GM19328 (cell line): Measurements from ENCODE around the gene EID2B.

Experiments used
- ATAC-seq: cut with Tn5 transposase; IDR thresholded peaks from one replicate; pipeline ENCODE4 v1.9.1; 2021; ENCODE audit warnings: mild to moderate bottlenecking, moderate library complexity; ENCODE audit not compliant: unreplicated experiment

The EID2B gene, protein sequence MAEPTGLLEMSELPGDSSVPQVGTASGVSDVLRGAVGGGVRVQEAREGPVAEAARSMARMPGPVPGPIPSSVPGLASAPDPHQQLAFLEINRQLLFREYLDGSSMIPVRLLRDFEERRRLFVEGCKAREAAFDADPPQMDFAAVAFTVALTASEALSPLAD

DNA sequence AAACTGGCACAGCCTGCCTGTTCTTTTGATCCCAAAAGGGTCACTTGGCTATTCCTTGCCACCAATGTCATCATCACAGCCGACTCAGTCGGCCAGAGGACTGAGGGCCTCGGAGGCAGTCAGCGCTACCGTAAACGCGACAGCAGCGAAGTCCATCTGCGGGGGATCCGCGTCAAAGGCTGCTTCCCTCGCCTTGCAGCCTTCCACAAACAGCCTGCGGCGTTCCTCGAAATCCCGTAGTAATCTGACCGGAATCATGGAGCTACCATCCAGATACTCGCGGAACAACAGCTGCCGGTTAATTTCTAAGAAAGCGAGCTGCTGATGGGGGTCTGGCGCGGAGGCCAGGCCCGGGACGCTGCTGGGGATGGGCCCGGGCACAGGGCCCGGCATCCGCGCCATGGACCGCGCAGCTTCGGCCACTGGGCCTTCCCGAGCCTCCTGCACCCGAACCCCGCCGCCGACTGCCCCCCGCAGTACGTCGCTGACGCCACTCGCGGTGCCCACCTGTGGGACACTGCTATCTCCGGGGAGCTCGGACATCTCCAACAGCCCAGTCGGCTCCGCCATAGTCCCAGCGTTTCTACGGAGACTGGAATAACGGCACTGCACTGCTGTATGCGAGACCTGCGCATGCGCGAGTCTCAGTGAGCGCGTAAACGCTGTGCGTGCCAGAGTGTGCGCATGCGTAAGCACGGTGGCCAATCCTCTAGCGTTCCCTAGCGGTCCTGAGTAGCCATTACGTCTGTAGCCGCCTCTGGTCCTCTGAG, at the start of gene EID2B:
TSS of gene EID2B (minus strand) at position 620 of the 770 bp plus-strand sequence. CDS start at position 570, 50 bp downstream.
- peak; percentile 78 for ATAC-seq

DNA sequence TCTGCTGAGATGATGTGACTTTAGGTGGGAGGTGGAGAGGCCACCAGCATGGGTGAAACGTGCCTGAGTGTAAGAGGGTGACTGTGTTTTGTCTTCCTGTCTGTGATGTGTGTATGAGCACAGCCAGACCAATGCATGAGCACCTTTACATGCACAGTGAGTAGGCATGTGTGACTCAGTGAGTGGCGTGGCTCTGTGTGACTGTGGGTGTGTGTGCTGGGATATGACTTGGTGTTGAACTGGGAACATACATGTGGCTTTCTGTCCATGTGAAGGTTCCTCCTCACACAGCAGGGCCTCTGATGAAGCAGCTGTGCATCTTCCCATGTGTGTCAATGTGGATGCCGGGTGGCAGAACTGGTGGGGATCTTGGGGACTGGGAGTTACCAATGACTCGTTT, 49.8 kb upstream of the EID2B start:
- ATAC-seq = no peak

DNA sequence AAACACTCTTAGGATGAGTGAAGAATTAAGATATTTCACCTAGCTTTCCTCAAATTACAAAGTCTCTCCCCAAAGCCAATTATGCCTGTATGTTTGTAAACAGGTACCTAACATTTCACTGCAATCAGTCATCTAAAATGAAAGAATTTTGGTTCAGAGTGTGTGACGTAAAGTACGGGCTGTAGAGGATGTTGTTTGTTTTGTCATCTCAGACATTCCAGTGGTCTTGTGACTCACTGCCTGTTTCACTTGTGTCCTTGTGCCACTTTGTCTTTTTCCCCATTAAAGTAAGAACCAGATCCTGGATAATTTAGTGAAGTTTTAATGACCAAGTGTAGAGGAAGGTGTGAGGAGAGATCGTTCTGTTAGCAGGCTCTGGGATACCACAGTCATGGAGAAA, 36.0 kb upstream of the EID2B start:
- ATAC-seq = no peak

DNA sequence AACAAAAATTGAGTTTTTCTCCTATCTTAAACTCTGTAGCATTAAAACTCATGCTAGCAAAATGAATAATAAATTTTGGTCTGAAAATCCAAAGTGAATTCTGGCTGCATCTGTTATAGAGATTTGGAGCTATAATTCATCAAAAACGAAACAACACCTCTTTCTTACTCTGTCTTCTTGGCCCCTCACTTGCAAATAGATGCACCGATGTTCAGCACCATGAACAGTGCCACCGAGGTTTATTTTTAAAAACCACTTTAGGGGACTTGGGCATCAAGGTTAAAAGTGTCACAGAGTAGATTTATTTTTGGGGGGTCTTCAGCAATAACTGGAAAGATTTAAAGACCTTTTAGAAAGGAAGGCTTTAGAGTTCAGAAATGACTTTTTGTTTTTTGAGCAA, 33.4 kb upstream of the EID2B start:
- ATAC-seq = no peak

DNA sequence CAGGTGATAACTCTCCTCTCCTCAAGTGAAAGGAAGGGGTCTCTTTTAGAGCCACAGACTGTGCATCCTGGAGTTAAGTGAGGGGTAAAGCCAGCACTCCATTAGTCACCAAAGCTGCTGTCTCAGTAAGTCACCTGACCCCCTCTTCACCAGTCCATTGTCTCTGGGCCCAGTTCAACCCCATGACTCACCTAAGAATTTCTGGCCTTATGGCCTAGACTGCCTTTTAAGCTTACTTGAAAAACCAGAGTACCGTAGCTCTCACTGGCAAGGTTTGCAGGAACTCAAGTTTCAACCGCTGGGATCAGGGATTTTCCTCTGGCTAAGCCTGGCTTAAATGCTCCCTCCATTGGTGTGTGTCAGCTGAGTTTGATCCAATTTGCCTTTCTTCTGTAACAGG, 30.8 kb upstream of the EID2B start:
- no peak for ATAC-seq

DNA sequence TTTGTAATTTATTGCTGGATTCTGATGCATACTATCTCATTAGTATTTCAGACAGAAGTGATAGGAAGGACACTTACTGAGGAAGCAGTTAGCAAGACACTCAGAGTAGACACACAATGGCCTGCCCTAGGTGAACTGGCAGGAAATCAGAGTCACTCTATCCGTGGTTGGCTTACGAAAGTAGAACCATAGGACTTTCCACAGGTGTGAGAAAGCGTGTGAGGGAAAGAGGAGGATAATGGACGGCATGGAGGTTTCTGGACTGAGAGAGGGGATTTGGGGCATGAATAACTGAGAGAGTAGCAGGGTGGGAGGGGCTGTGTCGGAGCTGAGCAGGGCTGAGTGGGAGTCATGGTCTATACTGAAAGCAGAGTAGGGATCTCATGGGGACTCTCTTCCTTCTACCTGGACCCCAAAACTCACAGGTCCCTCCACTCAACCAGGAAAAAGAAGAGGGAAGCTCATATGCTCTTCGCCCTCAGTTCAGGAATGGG, 26.0 kb upstream of the EID2B start:
- no peak for ATAC-seq

DNA sequence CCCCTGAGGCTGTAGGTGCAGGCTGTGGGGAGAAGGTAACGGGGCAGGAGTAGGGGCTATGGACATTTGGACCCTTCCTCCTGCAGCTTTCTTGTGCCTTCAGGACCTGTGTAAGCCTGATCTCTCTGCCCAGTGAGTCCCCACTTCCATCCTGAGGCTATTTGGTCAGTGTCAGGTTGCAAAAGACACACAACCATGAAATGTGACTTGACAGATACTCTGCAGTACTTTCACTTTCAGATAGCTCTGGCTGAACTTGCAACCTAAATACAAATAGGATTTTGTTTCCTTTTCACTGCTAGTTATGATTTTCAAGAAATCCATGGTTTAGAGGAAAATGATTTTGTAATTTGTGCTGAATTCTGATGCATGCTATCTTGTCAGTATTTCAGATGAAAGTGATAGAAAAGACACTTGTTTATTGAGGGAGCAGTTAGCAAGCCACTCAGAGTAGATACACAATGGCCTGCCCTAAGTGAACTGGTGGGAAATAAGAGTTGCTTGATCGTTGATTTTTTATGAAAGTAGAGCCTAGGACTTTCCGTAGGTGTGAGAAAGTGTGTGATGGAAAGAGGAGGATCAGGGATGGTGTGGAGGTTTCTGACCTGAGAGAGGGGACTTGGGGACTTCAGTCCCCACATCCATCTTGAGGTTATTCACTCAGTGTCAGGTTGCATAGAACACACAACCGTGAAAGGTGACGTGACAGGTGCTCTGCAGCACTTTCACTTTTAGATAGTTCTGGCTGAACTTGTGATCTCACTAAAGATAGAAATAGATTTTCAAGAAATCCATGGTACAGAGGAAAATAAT, 25.4 kb upstream of the EID2B start:
- ATAC-seq = no peak

DNA sequence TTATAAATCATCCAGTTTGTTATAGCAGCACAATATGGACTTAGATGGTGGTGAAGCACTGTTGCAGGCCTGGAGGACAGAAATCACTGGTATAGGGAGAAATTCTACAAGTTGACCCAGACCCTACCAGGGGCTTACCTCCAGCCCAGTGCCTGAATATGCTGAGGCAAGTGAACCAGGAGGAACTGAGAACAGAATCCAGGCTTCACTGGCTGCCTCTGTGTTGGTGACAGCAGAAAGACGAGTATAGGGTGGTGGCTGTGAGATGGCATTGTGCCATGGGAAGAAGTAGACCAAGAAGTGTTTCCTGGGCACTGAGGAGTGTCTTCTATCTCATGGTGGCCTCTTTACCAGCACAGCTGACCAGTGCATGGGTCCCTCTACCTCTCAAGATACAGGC, 23.2 kb upstream of the EID2B start:
- no peak for ATAC-seq

DNA sequence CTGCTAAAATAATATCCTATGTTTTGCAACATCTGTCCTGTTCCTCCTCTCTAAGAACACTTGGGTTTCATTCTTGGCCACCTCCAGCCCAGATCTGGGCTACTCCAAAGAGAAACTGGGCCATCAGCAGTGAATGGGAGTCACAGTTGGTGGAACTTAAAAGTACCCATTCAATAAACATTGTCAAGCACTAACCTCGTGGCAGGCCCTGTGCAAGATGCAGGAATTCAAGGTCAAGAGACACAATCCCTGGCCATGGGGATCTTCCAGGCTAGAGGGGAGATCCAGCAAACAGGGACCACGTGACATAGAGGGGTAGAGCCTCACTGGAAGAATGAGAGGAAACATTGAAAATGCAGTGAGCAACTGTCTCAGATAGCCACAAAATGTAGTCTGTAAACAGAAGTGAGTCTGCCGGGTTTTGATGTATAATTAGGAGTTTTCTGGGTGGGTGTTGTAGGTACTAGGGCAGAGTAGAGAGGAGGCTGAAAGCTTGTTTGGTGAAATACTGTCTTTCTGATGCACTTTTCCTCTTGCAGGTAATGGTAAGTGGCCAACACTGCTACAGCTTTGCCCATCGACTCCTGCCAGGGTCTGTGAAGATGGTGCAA, 22.2 kb upstream of the EID2B start:
- ATAC-seq = no peak

DNA sequence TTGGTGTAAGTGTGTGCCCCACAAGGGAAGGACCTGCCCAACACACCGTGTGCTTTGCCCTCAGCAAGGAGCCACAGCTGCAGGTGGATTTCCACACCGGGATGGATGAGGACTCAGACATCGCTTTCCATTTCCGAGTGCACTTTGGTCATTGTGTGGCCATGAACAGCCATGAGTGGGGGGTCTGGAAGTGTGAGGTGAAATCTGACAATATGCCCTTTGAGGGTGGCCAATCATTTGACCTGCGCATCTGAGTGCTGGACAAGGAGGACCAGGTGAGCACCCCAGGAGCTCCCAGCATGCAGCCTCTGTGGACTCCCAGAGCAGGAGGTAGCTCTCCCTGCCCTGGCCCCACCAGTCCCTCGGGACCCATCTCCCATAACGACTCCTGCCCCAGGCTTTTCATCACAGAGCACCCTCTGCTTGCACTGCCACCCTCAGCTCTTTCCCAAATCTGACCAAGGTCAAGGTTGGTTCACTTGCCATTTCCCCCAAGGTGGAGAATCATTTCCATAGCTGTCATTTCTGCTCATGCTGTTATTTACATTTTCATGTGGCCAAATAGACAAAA, 20.5 kb upstream of the EID2B start:
- ATAC-seq = no peak

DNA sequence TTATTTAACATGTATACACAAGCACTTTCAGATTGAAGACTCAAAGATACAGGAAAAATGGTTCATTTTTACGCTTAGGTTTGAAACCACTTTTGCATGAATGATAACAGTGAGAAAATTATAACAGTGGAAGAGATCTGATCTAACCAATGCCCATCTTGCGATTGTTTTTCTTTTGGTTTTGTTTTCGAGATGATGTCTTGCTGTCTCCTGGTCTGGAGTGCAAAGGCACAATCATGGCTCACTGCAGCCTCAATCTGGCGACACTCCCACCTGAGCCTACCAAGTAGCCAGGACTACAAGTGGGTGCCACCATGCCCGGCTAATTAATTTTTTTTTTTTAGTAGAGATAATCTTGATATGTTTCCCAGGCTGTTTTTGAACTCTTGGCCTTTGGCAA, 17.5 kb upstream of the EID2B start:
- ATAC-seq = no peak

DNA sequence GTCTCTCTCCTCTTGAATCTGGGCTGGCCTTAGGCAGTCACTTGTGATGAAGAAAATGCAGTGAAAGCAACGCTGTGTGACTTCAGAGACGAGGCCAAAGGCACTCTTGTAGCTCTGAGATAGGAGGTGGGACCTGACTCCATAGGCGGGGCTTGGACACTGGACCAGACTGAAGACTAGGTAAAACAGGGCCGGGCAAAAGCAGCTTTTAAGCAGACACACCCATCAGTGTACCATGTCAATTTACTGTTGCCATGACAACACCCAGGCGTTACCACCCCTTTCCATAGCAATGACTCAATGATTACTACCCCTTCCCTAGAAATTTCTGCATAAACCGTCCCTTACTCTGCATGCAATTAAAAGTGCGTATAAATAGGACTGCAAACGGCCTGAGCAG, 13.9 kb upstream of the EID2B start:
- no peak for ATAC-seq

DNA sequence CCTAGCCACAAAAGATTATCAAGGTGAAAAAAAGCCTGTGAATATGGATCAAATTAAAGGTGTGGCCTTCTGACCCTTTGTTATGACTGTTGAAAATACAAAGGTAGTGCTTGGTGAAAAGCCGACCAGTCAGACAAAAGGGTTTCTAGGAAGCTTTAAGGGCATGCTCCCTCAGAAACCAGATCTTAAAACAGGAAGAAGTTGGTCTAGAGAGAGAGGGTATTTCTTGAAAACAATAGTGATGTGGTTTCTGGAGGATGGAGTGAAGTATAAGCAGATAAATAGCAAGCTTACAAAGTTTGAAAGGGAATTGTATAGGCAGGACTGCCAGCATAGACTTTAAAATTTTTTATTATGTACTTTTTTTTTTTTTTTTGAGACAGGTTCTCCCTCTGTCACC, 12.3 kb upstream of the EID2B start:
- ATAC-seq = no peak

DNA sequence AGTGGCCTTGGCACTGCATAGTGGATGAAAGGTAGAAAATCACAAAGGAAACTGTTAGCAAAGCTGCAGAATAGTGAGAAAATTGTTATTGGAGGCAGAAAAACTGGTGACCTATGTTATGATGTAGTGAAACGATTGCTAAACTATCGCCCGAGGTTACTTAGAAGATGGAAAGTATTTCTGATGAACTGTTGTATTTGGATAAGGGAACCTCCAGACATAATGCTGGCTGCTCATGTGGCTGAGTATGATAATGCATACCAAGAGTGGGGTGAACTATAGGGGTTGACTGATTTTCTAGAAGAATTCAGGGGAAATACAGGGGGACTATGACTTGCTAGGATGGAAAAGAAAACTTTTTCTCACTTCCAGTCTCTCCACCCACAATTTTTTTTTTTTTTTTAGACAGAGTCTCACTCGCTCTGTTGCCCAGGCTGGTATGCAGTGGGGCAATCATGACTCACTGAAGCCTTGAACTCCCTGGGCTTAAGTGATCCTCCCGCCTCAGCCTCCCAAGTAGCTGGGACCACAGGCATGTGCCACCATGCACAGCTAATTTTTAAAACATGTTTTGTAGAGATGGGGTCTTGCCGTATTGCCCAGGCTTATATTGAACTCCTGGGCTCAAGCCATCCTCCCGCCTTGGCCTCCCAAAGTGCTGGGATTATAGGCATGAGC, 11.7 kb upstream of the EID2B start:
- ATAC-seq = no peak

DNA sequence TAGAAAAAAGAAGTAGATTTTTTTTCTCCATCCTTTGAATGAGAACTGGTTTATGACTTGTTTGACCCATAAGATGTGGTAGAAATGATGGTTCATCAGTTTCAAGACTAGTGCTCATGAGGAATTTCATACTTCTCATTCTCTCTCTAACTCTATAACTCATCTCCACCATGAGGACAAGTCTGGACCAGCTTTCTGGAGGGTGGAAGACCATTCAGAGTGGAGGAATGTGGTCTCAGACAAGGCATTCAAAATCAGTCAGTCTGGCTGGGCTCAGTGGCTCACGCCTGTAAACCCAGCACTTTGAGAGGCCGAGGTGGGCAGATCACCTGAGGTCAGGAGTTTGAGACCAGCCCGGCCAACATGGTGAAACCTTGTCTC, 10.8 kb upstream of the EID2B start:
- ATAC-seq = no peak

DNA sequence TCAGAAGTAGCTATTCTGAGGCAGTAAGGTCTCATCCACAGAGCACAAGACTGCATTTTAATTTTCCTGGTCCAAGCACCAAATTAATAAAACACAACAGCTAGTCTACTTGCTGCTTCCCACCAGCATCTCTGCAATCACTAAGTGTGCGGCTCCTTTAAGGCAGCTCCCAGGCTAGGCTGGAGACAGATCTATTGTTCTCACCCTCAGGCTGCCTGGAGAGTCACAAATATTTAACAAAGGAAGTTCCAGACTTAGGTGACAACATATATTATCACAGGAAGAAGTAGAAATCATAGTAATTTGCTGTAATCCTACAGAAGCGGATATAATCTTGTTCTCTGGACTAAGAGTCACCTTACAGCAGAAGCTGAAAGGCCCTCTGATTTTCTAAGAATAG, 9.6 kb upstream of the EID2B start:
- no peak for ATAC-seq

DNA sequence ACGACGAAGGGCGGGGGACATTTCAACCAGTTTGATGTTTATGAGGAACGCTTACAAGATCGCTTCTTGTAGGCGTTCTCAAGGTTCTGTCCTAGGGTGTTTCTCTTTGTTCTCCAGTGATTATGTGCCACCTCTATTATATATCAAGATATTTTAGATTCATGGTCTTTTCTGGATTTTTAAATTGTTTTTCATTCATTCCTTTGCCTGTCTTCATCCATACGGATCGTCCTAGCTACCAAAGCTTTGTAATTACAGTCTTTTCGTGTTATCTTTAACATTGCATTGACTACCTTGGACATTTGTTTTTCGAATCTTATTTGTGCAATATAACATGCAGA, 7.7 kb upstream of the EID2B start:
- no peak for ATAC-seq

DNA sequence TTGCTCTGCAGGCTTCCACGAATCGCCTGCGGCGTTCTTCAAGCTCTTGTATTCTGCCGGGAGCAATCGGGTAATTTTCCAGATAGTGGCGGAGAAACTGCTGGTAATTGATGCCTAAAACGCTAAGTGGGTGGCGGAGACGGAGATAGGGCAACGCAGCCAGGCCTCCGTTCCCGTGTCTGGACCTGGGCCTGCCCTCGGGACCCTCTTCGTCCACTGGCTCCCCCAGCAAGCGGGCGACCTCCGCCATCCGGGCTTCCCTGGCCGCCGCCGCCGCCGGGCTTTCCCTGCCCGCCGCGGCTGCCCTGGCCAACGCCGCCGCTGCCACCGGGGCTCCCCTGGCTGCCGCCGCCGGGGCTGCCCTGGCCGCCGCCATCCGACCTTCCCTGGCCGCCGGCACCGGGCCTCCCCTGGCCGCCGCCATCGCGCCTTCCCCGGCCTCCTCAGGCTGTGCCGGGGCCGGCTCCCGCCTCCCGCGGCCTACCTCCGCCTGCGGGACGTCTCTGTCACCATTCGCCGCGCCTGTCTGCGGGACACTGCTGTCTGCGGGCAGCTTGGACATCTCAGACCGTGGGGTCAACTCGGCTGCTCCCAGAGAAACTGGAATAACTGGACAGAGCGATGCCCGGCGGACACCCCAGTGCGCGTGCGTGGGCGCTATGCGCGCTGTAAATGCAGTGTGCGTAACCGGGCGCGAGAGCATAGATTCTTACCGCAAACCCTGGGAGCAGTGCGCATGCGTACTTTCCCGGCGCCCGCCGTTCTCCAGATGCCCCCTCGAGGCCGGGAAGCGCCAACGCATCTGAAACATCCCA, 7.1 kb upstream of the EID2B start, which contains the start of gene EID2:
TSS of gene EID2 (minus strand) at position 644 of the 815 bp plus-strand sequence. CDS start at position 562, 82 bp downstream.
- ATAC-seq = peak; percentile 88

DNA sequence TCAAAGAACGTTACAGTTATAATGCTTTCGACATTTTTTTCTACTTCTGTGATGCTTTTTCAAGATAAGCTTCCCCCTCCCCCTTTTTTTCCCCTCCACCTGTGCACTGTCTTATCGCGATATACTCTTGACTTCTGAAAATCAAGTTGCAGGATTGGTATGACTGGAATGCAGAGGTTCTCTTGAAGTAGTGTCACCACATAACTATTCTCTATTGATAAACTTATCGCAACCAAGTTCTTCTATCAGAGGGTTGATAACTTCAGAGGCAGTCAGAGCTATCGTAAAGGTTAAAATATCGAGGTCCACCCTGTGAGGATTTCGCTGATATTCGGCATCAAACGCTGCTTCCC, 6.5 kb upstream of the EID2B start:
- ATAC-seq = no peak

DNA sequence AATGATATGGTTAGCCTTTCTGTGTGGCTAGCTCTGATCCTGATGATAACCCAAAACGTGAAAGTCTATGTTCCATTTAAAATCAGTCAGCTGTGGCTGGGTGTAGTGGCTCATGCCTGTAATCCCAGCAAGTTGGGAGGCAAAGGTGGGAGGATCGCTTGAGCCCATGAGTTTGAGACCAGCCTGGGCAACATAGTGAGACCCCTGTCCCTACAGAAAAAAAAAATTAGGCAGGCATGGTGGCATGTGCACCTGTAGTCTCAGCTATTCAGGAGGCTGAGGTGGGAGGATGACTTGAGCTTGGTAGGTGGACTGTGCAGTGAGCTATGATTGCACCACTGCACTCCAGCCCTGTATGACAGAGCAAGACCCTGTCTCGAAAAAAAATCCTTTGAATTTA, 1.1 kb upstream of the EID2B start:
- ATAC-seq = no peak
